PC-3 (cell line): ENCODE results near the gene HABP4. TPM values are rescaled to one million over a fixed set of nuclear protein-coding genes. Genes with fewer than 3 reads are reported as not detected.
"Not testable (repeated sequence)": the region's sequence is repeated elsewhere in the genome, so short reads cannot be mapped to it uniquely, and the experiment has no call there.

ENCODE experiments used
- ATAC-seq: fragments of 200-7000 bp; cut with Tn5 transposase; 2 replicates; pipeline ENCODE4 v1.9.1; 2020; ENCODE audit warnings: mild to moderate bottlenecking, moderate library complexity
- BruUV-seq: library from RNA; stranded (reverse); fragments of 400-500 nt; replicated peaks from 2 replicates; lab custom pipeline; 2021; lab: Mats Ljungman, UMichigan
- CTCF ChIA-PET: fragments of 300-600 bp; sonication (Branson Sonifier 250); formaldehyde crosslinking; loops from one replicate; lab custom pipeline; 2022; ENCODE audit warnings: antibody characterized with exemption; lab: Charles Lee
- POLR2A ChIA-PET: fragments of 300-600 bp; sonication (Branson Sonifier 250); formaldehyde crosslinking; loops from one replicate; lab custom pipeline; 2022; ENCODE audit warnings: antibody characterized with exemption; ENCODE audit not compliant: unreplicated experiment; lab: Charles Lee
- DNase-seq: peaks from one replicate; pipeline ENCODE4 v3.0.0-alpha.2; 2015
- H2AFZ ChIP-seq: fragments of 300-600 bp; sonication (generic); 2 replicates; pipeline ENCODE4 v1.6.0; 2016; ENCODE audit warnings: antibody characterized with exemption, low read length
- H3F3A ChIP-seq: fragments of 300-600 bp; sonication (generic); one replicate; pipeline ENCODE4 v1.6.0; 2017; ENCODE audit warnings: antibody characterized with exemption, low read length, control low read depth, mild to moderate bottlenecking; ENCODE audit not compliant: unreplicated experiment
- H3K27ac ChIP-seq: fragments of 300-600 bp; sonication (generic); 2 replicates; pipeline ENCODE4 v1.5.1; 2016; ENCODE audit warnings: mild to moderate bottlenecking, low read length
- H3K27me3 ChIP-seq: fragments of 300-600 bp; sonication (generic); 2 replicates; pipeline ENCODE4 v1.6.1; 2016; ENCODE audit warnings: low read length, mixed read lengths
- H3K36me3 ChIP-seq: fragments of 300-600 bp; sonication (generic); 2 replicates; pipeline ENCODE4 v1.6.1; 2016; ENCODE audit warnings: low read depth, mixed run types, low read length, mixed read lengths
- H3K4me1 ChIP-seq: fragments of 300-600 bp; sonication (generic); 2 replicates; pipeline ENCODE4 v1.5.1; 2016; ENCODE audit warnings: low read length; ENCODE audit not compliant: insufficient read depth
- H3K4me2 ChIP-seq: fragments of 300-600 bp; sonication (generic); 2 replicates; pipeline ENCODE4 v1.6.0; 2016; ENCODE audit warnings: low read length
- H3K4me3 ChIP-seq: fragments of 300-600 bp; sonication (generic); 2 replicates; pipeline ENCODE4 v1.5.1; 2016; ENCODE audit warnings: mild to moderate bottlenecking, low read length, mixed read lengths
- H3K79me2 ChIP-seq: fragments of 300-600 bp; sonication (generic); 2 replicates; pipeline ENCODE4 v1.6.1; 2017; ENCODE audit warnings: low read length, mixed read lengths
- H3K9ac ChIP-seq: fragments of 300-600 bp; sonication (generic); 2 replicates; pipeline ENCODE4 v1.6.0; 2016; ENCODE audit warnings: mild to moderate bottlenecking, low read length
- H3K9me2 ChIP-seq: fragments of 300-600 bp; sonication (generic); replicated peaks from 2 replicates; pipeline ENCODE4 v1.6.1; 2016; ENCODE audit warnings: mixed run types, low read length, mixed read lengths
- H3K9me3 ChIP-seq: fragments of 300-600 bp; sonication (generic); 2 replicates; pipeline ENCODE4 v1.6.1; 2016; ENCODE audit warnings: low read length, mixed read lengths
- H4K20me1 ChIP-seq: fragments of 300-600 bp; sonication (generic); 2 replicates; pipeline ENCODE4 v1.6.1; 2016; ENCODE audit warnings: low read length, mixed read lengths
- CTCF ChIP-seq: fragments of 300-600 bp; sonication (generic); conservative IDR thresholded peaks from 2 replicates; pipeline ENCODE4 v1.5.1; 2017; ENCODE audit warnings: antibody characterized with exemption, low read depth, mild to moderate bottlenecking, low read length
- EZH2 ChIP-seq: fragments of 300-600 bp; sonication (generic); IDR thresholded peaks from one replicate; pipeline ENCODE4 v1.6.1; 2017; ENCODE audit warnings: antibody characterized with exemption, mild to moderate bottlenecking, low read length; ENCODE audit not compliant: unreplicated experiment
- EZH2phosphoT487 ChIP-seq: fragments of 300-600 bp; sonication (generic); IDR thresholded peaks from 2 replicates; pipeline ENCODE4 v1.6.1; 2018; ENCODE audit warnings: mild to moderate bottlenecking, antibody characterized with exemption, low read length, borderline replicate concordance
- intact Hi-C: fragments of 100-400 bp; cut with micrococcal nuclease; formaldehyde crosslinking; loops from 2 replicates; pipeline ENCODE4 v1.9.0; 2023
- total RNA-seq: library from RNA; depleted of rRNA; stranded (reverse); fragments of >200 nt; gene quantifications from 2 replicates; pipeline ENCODE4 v1.2.3, GENCODE V29; 2014

HABP4 gene
- total RNA-seq, 1 experiment from 2014 or later: 6.6 TPM

- H3K9me2 ChIP-seq: no peaks in the 10 kb centered on the region
- H3K4me2 ChIP-seq: no peak overlapping the region
- peaks cover 10% of the 10 kb centered on the region; the same call in 1 of the 2 replicates for H3K4me1 ChIP-seq
- H3K4me3 ChIP-seq: no peak overlapping the region
- no peaks in the 10 kb centered on the region for H3K36me3 ChIP-seq
- no peak overlapping the region for H3K27ac ChIP-seq
- H4K20me1 ChIP-seq: no peaks in the 10 kb centered on the region
- no peaks in the 10 kb centered on the region for H3K79me2 ChIP-seq
- TF ChIP-seq EZH2 (no peak), EZH2phosphoT487 (no peak), CTCF (no peak)
- intact Hi-C loops: no loop called here
- no peaks in the 10 kb centered on the region for H3K9me3 ChIP-seq
- no peak for DNase-seq
- H3F3A ChIP-seq: no peaks in the 10 kb centered on the region
- 0 out of 2 replicates have a peak, but pooled peaks have one; percentile 18 for ATAC-seq
- POLR2A ChIA-PET: no interaction called here
- no peak overlapping the region for H3K9ac ChIP-seq
- CTCF ChIA-PET: no interaction called here
- BruUV-seq: no TSS peak
- no peak overlapping the region for H2AFZ ChIP-seq
- no peaks in the 10 kb centered on the region for H3K27me3 ChIP-seq
Observed at GRCh38 chr9:96502539-96503373, 52.8 kb downstream of the HABP4 start.

- H3K27me3 ChIP-seq, intact Hi-C loops, H3K4me2 ChIP-seq, H3K36me3 ChIP-seq, H3K79me2 ChIP-seq, H3K9me2 ChIP-seq, H3K9me3 ChIP-seq, H3F3A ChIP-seq, ATAC-seq, CTCF ChIA-PET, POLR2A ChIA-PET, H3K27ac ChIP-seq, H4K20me1 ChIP-seq, H3K4me3 ChIP-seq, H2AFZ ChIP-seq, BruUV-seq, H3K9ac ChIP-seq: not testable (repeated sequence)
- peak; percentile 2 for DNase-seq
- peaks cover 10% of the 10 kb centered on the region; the same call in 1 of the 2 replicates for H3K4me1 ChIP-seq
Observed at GRCh38 chr9:96503374-96503748, 53.4 kb downstream of the HABP4 start.

- H3K9ac ChIP-seq: no peak overlapping the region
- intact Hi-C loops: no loop called here
Observed at GRCh38 chr9:96503918-96504317, 53.9 kb downstream of the HABP4 start.

More at GRCh38 chr9:96503918-96504317, 53.9 kb downstream of the HABP4 start:
- CTCF ChIA-PET: no interaction called here
- no peak overlapping the region for H2AFZ ChIP-seq
- no peaks in the 10 kb centered on the region for H3F3A ChIP-seq
- H3K36me3 ChIP-seq: no peaks in the 10 kb centered on the region
- POLR2A ChIA-PET: no interaction called here
- TF ChIP-seq CTCF: no peak
- no peak for TF ChIP-seq EZH2
- no peak for TF ChIP-seq EZH2phosphoT487
- no peak overlapping the region for H3K27ac ChIP-seq
- no TSS peak for BruUV-seq
- no peaks in the 10 kb centered on the region for H4K20me1 ChIP-seq
- H3K9me2 ChIP-seq: no peaks in the 10 kb centered on the region
- H3K27me3 ChIP-seq: no peaks in the 10 kb centered on the region
- no peak for ATAC-seq
- H3K9me3 ChIP-seq: no peaks in the 10 kb centered on the region
- no peak overlapping the region for H3K4me3 ChIP-seq
- peaks cover 10% of the 10 kb centered on the region; the same call in 1 of the 2 replicates for H3K4me1 ChIP-seq
- no peak for DNase-seq
- no peak overlapping the region for H3K4me2 ChIP-seq
- no peaks in the 10 kb centered on the region for H3K79me2 ChIP-seq
